HEK293 (cell line): ENCODE results near the gene ANK2.

Source experiments
- CTCF ChIA-PET: fragments of 350-600 bp; formaldehyde crosslinking; extraction: SDS; loops from one replicate; lab custom pipeline; 2021; ENCODE audit warnings: antibody characterized with exemption; lab: Yijun Ruan, JAX
- POLR2A ChIA-PET: fragments of 300-600 bp; formaldehyde crosslinking; extraction: SDS; loops from one replicate; lab custom pipeline; 2020; ENCODE audit warnings: antibody characterized with exemption, inconsistent platforms; lab: Yijun Ruan, JAX
- H3K27ac ChIP-seq: fragments of 200-500 bp; sonication (Bioruptor generic); 2 replicates; pipeline ENCODE4 v1.5.1; 2014; ENCODE audit warnings: low read depth, low read length, control low read depth, inconsistent platforms; ENCODE audit errors: extremely low read depth
- H3K36me3 ChIP-seq, 2 experiments: fragments of 200-500 bp in 1 of 2; sonication (Bioruptor generic) in 1 of 2; 1 replicate in 1 of 2; 2 replicates in 1 of 2; pipeline ENCODE4 v1.5.1; 2014 to 2017; ENCODE audit warnings: inconsistent platforms in 2 of 2, low read length in 2 of 2; ENCODE audit not compliant: control insufficient read depth in 2 of 2, insufficient read depth in 1 of 2
- H3K4me1 ChIP-seq: fragments of 200-500 bp; sonication (Bioruptor generic); 2 replicates; pipeline ENCODE4 v1.5.1; 2014; ENCODE audit warnings: mild to moderate bottlenecking, low read length, inconsistent platforms; ENCODE audit not compliant: control insufficient read depth, insufficient read depth
- H3K4me3 ChIP-seq: 2 replicates; pipeline ENCODE4 v1.5.1; 2011; ENCODE audit warnings: low read depth, mild to moderate bottlenecking, control low read depth, low read length, moderate library complexity
- H3K9me3 ChIP-seq: fragments of 200-500 bp; sonication (Bioruptor generic); 2 replicates; pipeline ENCODE4 v1.5.1; 2014; ENCODE audit warnings: low read depth, low read length, inconsistent platforms; ENCODE audit not compliant: control insufficient read depth, insufficient read depth
- GLIS1 ChIP-seq: fragments of 450-650 bp; formaldehyde crosslinking; IDR thresholded peaks from 2 replicates; pipeline ENCODE4 v1.5.1; 2016; ENCODE audit warnings: missing biosample characterization, missing genetic modification characterization
- HOXA7 ChIP-seq: sonication (generic); formaldehyde crosslinking; IDR thresholded peaks from 2 replicates; pipeline ENCODE4 v1.8.1; 2022; ENCODE audit warnings: missing genetic modification reagents, borderline replicate concordance
- KLF10 ChIP-seq: fragments of 450-650 bp; IDR thresholded peaks from 2 replicates; pipeline ENCODE4 v1.5.1; 2018; ENCODE audit warnings: missing biosample characterization, mild to moderate bottlenecking, missing genetic modification characterization
- KLF9 ChIP-seq: fragments of 450-650 bp; formaldehyde crosslinking; IDR thresholded peaks from 2 replicates; pipeline ENCODE4 v1.5.1; 2016; ENCODE audit warnings: missing biosample characterization, missing genetic modification characterization, low read depth
- SCRT1 ChIP-seq: fragments of 450-650 bp; formaldehyde crosslinking; IDR thresholded peaks from 2 replicates; pipeline ENCODE4 v1.5.1; 2016; ENCODE audit warnings: missing biosample characterization, missing genetic modification characterization, borderline replicate concordance
- ZBTB17 ChIP-seq: fragments of 450-650 bp; formaldehyde crosslinking; IDR thresholded peaks from 2 replicates; pipeline ENCODE4 v1.5.1; 2016; ENCODE audit warnings: missing biosample characterization, missing genetic modification characterization
- ZNF221 ChIP-seq: fragments of 450-650 bp; formaldehyde crosslinking; IDR thresholded peaks from 2 replicates; pipeline ENCODE4 v1.5.1; 2017; ENCODE audit warnings: missing biosample characterization, missing genetic modification characterization, borderline replicate concordance
- ZNF24 ChIP-seq: fragments of 450-650 bp; formaldehyde crosslinking; IDR thresholded peaks from 2 replicates; pipeline ENCODE4 v1.5.1; 2016; ENCODE audit warnings: missing biosample characterization, missing genetic modification characterization
- ZNF266 ChIP-seq: fragments of 450-650 bp; formaldehyde crosslinking; IDR thresholded peaks from 2 replicates; pipeline ENCODE4 v1.5.1; 2016; ENCODE audit warnings: missing biosample characterization, missing genetic modification characterization, low read depth
- ZNF341 ChIP-seq: fragments of 450-650 bp; formaldehyde crosslinking; IDR thresholded peaks from 2 replicates; pipeline ENCODE4; 2016; ENCODE audit warnings: low read depth, missing biosample characterization, missing genetic modification characterization
- ZNF366 ChIP-seq: fragments of 450-650 bp; formaldehyde crosslinking; conservative IDR thresholded peaks from 2 replicates; pipeline ENCODE4 v1.5.1; 2016; ENCODE audit warnings: missing biosample characterization, missing genetic modification characterization
- ZNF561 ChIP-seq: fragments of 450-650 bp; IDR thresholded peaks from 2 replicates; pipeline ENCODE4 v1.5.1; 2018; ENCODE audit warnings: missing biosample characterization, missing genetic modification characterization, borderline replicate concordance
- ZNF596 ChIP-seq: fragments of 450-650 bp; IDR thresholded peaks from 2 replicates; pipeline ENCODE4 v1.5.0; 2018; ENCODE audit warnings: missing biosample characterization, mild to moderate bottlenecking, missing genetic modification characterization, moderate library complexity
- ZNF768 ChIP-seq: fragments of 450-650 bp; formaldehyde crosslinking; IDR thresholded peaks from 2 replicates; pipeline ENCODE4 v1.5.1; 2018; ENCODE audit warnings: missing biosample characterization, mild to moderate bottlenecking, missing genetic modification characterization
- ZNF776 ChIP-seq: fragments of 450-650 bp; formaldehyde crosslinking; IDR thresholded peaks from 2 replicates; pipeline ENCODE4 v1.5.0; 2017; ENCODE audit warnings: missing biosample characterization, missing genetic modification characterization, borderline replicate concordance
- ZNF843 ChIP-seq: fragments of 450-650 bp; formaldehyde crosslinking; IDR thresholded peaks from 2 replicates; pipeline ENCODE4 v1.5.1; 2016; ENCODE audit warnings: missing biosample characterization, missing genetic modification characterization
- TF ChIP-seq, protein P1 (sequence below): fragments of 450-650 bp; formaldehyde crosslinking; IDR thresholded peaks from 2 replicates; pipeline ENCODE4 v1.5.1; 2016; ENCODE audit warnings: missing biosample characterization, missing genetic modification characterization
- TF ChIP-seq, protein P2 (sequence below): fragments of 450-650 bp; formaldehyde crosslinking; IDR thresholded peaks from 2 replicates; pipeline ENCODE4 v1.5.1; 2017; ENCODE audit warnings: missing biosample characterization, missing genetic modification characterization
- TF ChIP-seq, protein P3 (sequence below): fragments of 450-650 bp; formaldehyde crosslinking; IDR thresholded peaks from 2 replicates; pipeline ENCODE4 v1.5.1; 2016; ENCODE audit warnings: missing biosample characterization, missing genetic modification characterization
- TF ChIP-seq, protein P4 (sequence below): fragments of 450-650 bp; formaldehyde crosslinking; IDR thresholded peaks from 2 replicates; pipeline ENCODE4 v1.5.1; 2017; ENCODE audit warnings: missing biosample characterization, missing genetic modification characterization
- TF ChIP-seq, protein P5 (sequence below): fragments of 450-650 bp; formaldehyde crosslinking; IDR thresholded peaks from 2 replicates; pipeline ENCODE4 v1.5.1; 2016; ENCODE audit warnings: missing biosample characterization, missing genetic modification characterization

ANK2 gene

DNA sequence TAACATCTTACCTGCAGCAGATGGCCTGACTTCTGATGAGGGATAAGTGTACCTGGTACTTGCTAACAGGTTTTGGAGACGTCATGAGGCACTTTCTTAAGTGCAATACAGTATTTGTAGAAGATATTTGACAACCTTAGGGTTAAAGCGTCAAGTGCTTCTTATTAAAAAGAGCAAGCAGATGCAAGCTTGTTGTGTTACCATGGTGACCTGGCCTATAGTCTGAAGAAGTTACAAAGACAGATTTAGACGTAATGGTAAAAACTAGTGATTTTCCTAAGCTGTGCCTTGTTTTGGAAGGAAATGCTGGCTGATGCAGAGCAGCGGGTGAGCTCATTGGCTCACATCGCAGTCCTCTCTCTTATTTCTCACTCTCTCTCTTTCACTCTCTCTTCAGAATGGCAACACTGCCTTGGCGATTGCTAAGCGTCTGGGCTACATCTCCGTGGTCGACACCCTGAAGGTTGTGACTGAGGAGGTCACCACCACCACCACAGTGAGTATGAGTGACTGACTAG is 243.6 kb downstream of the ANK2 start:
- TF ChIP-seq ZNF366 (tag by site-specific recombination) (no peak), KLF9 (tag by site-specific recombination) (no peak), KLF10 (tag by site-specific recombination) (no peak), SCRT1 (tag by site-specific recombination) (no peak), ZBTB17 (no peak), ZNF24 (tag by site-specific recombination) (no peak), ZNF221 (tag by site-specific recombination) (no peak), ZNF768 (tag by site-specific recombination) (no peak), ZNF776 (tag by site-specific recombination) (no peak), HOXA7 (CRISPR knock-in tag) (no peak), GLIS1 (tag by site-specific recombination) (no peak), ZNF266 (no peak)
- TF ChIP-seq, protein P1, sequence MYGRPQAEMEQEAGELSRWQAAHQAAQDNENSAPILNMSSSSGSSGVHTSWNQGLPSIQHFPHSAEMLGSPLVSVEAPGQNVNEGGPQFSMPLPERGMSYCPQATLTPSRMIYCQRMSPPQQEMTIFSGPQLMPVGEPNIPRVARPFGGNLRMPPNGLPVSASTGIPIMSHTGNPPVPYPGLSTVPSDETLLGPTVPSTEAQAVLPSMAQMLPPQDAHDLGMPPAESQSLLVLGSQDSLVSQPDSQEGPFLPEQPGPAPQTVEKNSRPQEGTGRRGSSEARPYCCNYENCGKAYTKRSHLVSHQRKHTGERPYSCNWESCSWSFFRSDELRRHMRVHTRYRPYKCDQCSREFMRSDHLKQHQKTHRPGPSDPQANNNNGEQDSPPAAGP (tag by site-specific recombination), result no peak
- TF ChIP-seq, protein P2, sequence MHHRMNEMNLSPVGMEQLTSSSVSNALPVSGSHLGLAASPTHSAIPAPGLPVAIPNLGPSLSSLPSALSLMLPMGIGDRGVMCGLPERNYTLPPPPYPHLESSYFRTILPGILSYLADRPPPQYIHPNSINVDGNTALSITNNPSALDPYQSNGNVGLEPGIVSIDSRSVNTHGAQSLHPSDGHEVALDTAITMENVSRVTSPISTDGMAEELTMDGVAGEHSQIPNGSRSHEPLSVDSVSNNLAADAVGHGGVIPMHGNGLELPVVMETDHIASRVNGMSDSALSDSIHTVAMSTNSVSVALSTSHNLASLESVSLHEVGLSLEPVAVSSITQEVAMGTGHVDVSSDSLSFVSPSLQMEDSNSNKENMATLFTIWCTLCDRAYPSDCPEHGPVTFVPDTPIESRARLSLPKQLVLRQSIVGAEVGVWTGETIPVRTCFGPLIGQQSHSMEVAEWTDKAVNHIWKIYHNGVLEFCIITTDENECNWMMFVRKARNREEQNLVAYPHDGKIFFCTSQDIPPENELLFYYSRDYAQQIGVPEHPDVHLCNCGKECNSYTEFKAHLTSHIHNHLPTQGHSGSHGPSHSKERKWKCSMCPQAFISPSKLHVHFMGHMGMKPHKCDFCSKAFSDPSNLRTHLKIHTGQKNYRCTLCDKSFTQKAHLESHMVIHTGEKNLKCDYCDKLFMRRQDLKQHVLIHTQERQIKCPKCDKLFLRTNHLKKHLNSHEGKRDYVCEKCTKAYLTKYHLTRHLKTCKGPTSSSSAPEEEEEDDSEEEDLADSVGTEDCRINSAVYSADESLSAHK, result no peak
- Histone ChIP-seq H3K4me3 (no peak overlapping the region), H3K27ac (no peak overlapping the region), H3K9me3 (no peaks in the 10 kb centered on the region), H3K4me1 (0 out of 2 replicates have a peak, but pooled peaks cover 2% of the 10 kb centered on the region), H3K36me3 (peaks cover 0 to 6% of the 10 kb centered on the region in 2 experiments; a peak in 1 of 3 replicates)
- POLR2A ChIA-PET, result no interaction called here
- CTCF ChIA-PET, result no interaction called here

DNA sequence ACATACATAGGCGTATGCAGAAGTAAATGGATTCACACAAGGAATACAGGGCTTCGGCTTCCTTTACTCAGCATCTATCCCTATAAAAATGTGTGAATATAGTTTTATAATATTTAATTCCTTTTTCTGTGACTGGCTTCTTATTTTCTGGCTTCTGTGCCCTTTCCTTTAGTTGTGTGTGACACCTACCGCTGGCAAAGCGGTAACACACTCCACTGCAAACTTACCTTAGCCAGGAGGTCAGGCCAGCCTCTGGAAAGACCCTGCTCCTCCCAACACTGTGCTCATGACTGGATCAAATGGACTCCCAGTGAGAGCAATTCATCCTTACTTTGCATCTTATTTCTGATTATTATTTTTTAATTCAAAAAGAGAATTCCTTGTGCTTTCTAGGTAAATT is 244.2 kb downstream of the ANK2 start:
- H3K4me1 ChIP-seq, result 0 out of 2 replicates have a peak, but pooled peaks cover 2% of the 10 kb centered on the region
- POLR2A ChIA-PET, result no interaction called here

More for the DNA sequence above, 244.2 kb downstream of the ANK2 start:
- Histone ChIP-seq H3K9me3 (no peaks in the 10 kb centered on the region), H3K4me3 (no peak overlapping the region)
- TF ChIP-seq ZNF561 (tag by site-specific recombination) (no peak), ZNF843 (tag by site-specific recombination) (no peak), ZNF596 (tag by site-specific recombination) (no peak), ZNF341 (tag by site-specific recombination) (no peak), GLIS1 (tag by site-specific recombination) (no peak)
- TF ChIP-seq, protein P3, sequence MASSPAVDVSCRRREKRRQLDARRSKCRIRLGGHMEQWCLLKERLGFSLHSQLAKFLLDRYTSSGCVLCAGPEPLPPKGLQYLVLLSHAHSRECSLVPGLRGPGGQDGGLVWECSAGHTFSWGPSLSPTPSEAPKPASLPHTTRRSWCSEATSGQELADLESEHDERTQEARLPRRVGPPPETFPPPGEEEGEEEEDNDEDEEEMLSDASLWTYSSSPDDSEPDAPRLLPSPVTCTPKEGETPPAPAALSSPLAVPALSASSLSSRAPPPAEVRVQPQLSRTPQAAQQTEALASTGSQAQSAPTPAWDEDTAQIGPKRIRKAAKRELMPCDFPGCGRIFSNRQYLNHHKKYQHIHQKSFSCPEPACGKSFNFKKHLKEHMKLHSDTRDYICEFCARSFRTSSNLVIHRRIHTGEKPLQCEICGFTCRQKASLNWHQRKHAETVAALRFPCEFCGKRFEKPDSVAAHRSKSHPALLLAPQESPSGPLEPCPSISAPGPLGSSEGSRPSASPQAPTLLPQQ (tag by site-specific recombination), result no peak
- TF ChIP-seq, protein P4, sequence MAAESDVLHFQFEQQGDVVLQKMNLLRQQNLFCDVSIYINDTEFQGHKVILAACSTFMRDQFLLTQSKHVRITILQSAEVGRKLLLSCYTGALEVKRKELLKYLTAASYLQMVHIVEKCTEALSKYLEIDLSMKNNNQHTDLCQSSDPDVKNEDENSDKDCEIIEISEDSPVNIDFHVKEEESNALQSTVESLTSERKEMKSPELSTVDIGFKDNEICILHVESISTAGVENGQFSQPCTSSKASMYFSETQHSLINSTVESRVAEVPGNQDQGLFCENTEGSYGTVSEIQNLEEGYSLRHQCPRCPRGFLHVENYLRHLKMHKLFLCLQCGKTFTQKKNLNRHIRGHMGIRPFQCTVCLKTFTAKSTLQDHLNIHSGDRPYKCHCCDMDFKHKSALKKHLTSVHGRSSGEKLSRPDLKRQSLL (tag by site-specific recombination), result no peak
- TF ChIP-seq, protein P5, sequence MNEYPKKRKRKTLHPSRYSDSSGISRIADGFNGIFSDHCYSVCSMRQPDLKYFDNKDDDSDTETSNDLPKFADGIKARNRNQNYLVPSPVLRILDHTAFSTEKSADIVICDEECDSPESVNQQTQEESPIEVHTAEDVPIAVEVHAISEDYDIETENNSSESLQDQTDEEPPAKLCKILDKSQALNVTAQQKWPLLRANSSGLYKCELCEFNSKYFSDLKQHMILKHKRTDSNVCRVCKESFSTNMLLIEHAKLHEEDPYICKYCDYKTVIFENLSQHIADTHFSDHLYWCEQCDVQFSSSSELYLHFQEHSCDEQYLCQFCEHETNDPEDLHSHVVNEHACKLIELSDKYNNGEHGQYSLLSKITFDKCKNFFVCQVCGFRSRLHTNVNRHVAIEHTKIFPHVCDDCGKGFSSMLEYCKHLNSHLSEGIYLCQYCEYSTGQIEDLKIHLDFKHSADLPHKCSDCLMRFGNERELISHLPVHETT (tag by site-specific recombination), result no peak
- TF ChIP-seq, all 188 proteins: peak for 0
- CTCF ChIA-PET, result no interaction called here
- Histone ChIP-seq H3K36me3 (peaks cover 0 to 6% of the 10 kb centered on the region in 2 experiments; a peak in 1 of 3 replicates), H3K27ac (no peak overlapping the region)
